Measurements from ENCODE around the gene CPSF3. TPM values are rescaled to one million over a fixed set of nuclear protein-coding genes. Genes with fewer than 3 reads are reported as not detected.

The CPSF3 gene
- total RNA-seq, 2 donors from 2014 or later: 75.0 to 85.2 TPM

DNA sequence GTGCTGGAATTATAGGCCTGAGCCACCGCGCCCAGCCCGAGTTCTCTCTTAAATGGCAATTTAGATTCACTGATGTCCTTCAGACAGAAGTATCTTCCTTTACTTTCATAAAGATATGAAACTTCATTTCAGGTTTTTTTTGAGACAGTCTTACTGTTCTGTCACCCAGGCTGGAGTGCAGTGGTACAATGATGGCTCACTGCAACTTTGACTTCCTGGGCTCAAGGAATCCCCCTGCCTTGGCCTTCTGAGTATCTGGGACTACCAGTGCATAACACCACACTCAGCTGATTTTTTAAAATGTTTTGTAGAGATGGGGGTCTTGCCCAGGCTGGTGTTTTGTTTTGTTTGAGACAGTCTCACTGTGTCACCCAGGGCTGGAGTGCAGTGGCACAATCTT is 13.3 kb upstream of the CPSF3 start:
- Histone ChIP-seq H3K27ac (ENCODE audit: low read depth, low read length) (no peak overlapping the region), H3K9me3 (ENCODE audit: control insufficient read depth, low read length) (no peaks in the 10 kb centered on the region), H3K36me3 (ENCODE audit: control insufficient read depth, insufficient read depth, low read length) (peaks cover 4% of the 10 kb centered on the region), H3K4me3 (ENCODE audit: low read length) (no peak overlapping the region), H3K9ac (ENCODE audit: extremely low read depth, low read length, poor library complexity, severe bottlenecking) (no peak overlapping the region), H3K27me3 (ENCODE audit: control insufficient read depth, insufficient read depth, low read length, poor library complexity, severe bottlenecking) (no peaks in the 10 kb centered on the region), H3K4me1 (ENCODE audit: control insufficient read depth, insufficient read depth, low read length) (no peaks in the 10 kb centered on the region)
- Mint-ChIP-seq H3K27ac (no peak overlapping the region), H3K27me3 (ENCODE audit: insufficient read depth) (no peaks in the 10 kb centered on the region), H3K9me3 (no peaks in the 10 kb centered on the region), H3K4me1 (peaks cover 6% of the 10 kb centered on the region), H3K36me3 (ENCODE audit: low read depth) (peaks cover 13% of the 10 kb centered on the region), H3K4me3 (no peak overlapping the region)
- DNase-seq: no peak
- TF ChIP-seq, protein P1, sequence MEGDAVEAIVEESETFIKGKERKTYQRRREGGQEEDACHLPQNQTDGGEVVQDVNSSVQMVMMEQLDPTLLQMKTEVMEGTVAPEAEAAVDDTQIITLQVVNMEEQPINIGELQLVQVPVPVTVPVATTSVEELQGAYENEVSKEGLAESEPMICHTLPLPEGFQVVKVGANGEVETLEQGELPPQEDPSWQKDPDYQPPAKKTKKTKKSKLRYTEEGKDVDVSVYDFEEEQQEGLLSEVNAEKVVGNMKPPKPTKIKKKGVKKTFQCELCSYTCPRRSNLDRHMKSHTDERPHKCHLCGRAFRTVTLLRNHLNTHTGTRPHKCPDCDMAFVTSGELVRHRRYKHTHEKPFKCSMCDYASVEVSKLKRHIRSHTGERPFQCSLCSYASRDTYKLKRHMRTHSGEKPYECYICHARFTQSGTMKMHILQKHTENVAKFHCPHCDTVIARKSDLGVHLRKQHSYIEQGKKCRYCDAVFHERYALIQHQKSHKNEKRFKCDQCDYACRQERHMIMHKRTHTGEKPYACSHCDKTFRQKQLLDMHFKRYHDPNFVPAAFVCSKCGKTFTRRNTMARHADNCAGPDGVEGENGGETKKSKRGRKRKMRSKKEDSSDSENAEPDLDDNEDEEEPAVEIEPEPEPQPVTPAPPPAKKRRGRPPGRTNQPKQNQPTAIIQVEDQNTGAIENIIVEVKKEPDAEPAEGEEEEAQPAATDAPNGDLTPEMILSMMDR (conservative IDR thresholded peaks at IDR 0.05): no peak
- WGBS, 2 experiments (ENCODE audit: insufficient coverage in 1 of 2, insufficient read length in 1 of 2): 94 to 96% methylated on average over 3 of the region's 3 CpGs

DNA sequence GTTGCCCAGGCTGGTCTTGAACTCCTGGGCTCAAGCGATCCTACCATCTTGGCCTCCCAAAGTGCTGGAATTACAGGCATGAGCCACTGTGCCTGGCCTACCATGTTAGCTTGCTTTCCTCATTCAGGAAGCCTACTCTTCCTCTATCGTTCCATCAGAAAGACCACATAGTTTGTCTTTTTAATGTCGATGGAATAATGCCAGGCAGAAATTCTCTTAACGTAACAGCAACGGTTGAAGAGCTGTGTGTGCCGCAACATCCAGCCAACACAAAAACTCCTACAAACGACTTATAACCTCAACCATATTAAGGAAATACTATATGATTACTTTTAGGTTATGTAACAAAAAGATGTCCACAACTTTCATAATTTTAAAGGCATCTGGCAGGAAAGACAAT is 10.7 kb upstream of the CPSF3 start:
- Mint-ChIP-seq H3K36me3 (ENCODE audit: low read depth) (peaks cover 13% of the 10 kb centered on the region), H3K27me3 (ENCODE audit: insufficient read depth) (no peaks in the 10 kb centered on the region), H3K9me3 (no peaks in the 10 kb centered on the region), H3K4me3 (no peak overlapping the region), H3K27ac (no peak overlapping the region), H3K4me1 (no peaks in the 10 kb centered on the region)
- Histone ChIP-seq H3K27me3 (ENCODE audit: control insufficient read depth, insufficient read depth, low read length, poor library complexity, severe bottlenecking) (no peaks in the 10 kb centered on the region), H3K4me1 (ENCODE audit: control insufficient read depth, insufficient read depth, low read length) (no peaks in the 10 kb centered on the region), H3K4me3 (ENCODE audit: low read length) (no peak overlapping the region), H3K36me3 (ENCODE audit: control insufficient read depth, insufficient read depth, low read length) (peaks cover 2% of the 10 kb centered on the region), H3K9me3 (ENCODE audit: control insufficient read depth, low read length) (no peaks in the 10 kb centered on the region), H3K27ac (ENCODE audit: low read depth, low read length) (no peak overlapping the region), H3K9ac (ENCODE audit: extremely low read depth, low read length, poor library complexity, severe bottlenecking) (no peak overlapping the region)
- 94 to 95% methylated on average over 2 to 7 of the region's 7 CpGs for WGBS, 2 experiments (ENCODE audit: insufficient coverage in 1 of 2, insufficient read length in 1 of 2)
- TF ChIP-seq, protein P1 (conservative IDR thresholded peaks at IDR 0.05): no peak
- no peak for DNase-seq

DNA sequence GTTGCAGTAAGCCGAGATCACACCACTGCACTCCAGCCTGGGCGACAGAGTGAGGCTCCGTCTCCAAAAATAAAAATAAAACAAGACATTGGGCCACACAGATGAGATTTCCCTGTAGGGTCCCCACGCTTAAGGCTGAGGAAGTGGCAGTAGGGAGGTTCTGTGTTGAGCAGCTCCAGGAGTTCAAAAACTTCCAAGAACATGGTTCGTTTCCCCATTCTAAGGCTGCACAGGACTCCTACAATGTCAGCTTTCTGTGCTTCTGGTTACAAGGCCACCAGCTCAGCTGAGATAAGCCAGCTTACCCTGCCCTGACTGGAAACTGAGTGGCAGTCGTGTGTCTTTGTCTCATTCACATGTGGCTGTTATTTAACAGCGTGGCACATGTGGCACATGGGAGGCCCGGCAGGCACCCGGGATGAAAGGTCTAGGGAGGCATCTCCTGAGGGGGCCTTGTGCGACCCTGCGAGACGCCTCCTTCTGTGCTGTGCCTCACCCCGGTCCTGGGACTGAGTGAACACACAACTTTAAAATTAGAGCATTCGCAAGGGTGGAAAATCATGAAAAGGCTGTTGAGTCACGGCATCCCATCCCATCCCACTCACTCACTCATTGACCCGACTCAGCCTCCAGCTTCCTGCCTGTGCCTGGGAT is 7.8 kb upstream of the CPSF3 start:
- no peak overlapping the region for H3K4me3 ChIP-seq (ENCODE audit: low read length)
- WGBS, 2 experiments (ENCODE audit: insufficient coverage in 1 of 2, insufficient read length in 1 of 2): 90 to 96% methylated on average over 14 to 16 of the region's 16 CpGs
- TF ChIP-seq, protein P1 (conservative IDR thresholded peaks at IDR 0.05): no peak
- Mint-ChIP-seq H3K9me3 (no peaks in the 10 kb centered on the region), H3K27ac (no peak overlapping the region), H3K4me3 (no peak overlapping the region), H3K36me3 (ENCODE audit: low read depth) (peaks cover 13% of the 10 kb centered on the region), H3K4me1 (peaks cover under 1% of the 10 kb centered on the region), H3K27me3 (ENCODE audit: insufficient read depth) (no peaks in the 10 kb centered on the region)
- no peaks in the 10 kb centered on the region for H3K27me3 ChIP-seq (ENCODE audit: control insufficient read depth, insufficient read depth, low read length, poor library complexity, severe bottlenecking)
- H3K4me1 ChIP-seq (ENCODE audit: control insufficient read depth, insufficient read depth, low read length): peaks cover 2% of the 10 kb centered on the region
- peaks cover 11% of the 10 kb centered on the region for H3K36me3 ChIP-seq (ENCODE audit: control insufficient read depth, insufficient read depth, low read length)
- no peak for DNase-seq
- no peak overlapping the region for H3K9ac ChIP-seq (ENCODE audit: extremely low read depth, low read length, poor library complexity, severe bottlenecking)
- no peaks in the 10 kb centered on the region for H3K9me3 ChIP-seq (ENCODE audit: control insufficient read depth, low read length)
- H3K27ac ChIP-seq (ENCODE audit: low read depth, low read length): no peak overlapping the region

All from endodermal cell (in vitro differentiated cells).